Natural killer cell (primary cell): ENCODE data around the gene AJUBA. TPM values are rescaled to one million over a fixed set of nuclear protein-coding genes. Genes with fewer than 3 reads are reported as not detected.
A peak's percentile ranks its signal among the peaks of the same experiment; 100 is the strongest.

Experiments used
- ATAC-seq, 3 donors: fragments of 150-1000 bp in 2 of 3; fragments of 200-7000 bp in 1 of 3; cut with Tn5 transposase; 1 replicate in 1 of 3; 2 replicates in 2 of 3; pipeline ENCODE4 v1.10.0; 2021; ENCODE audit warnings: mild to moderate bottlenecking in 2 of 3, moderate library complexity in 2 of 3
- DNase-seq, 2 donors: peaks; one replicate each; pipeline versions ENCODE4 v3.0.0 to v3.0.0-alpha.2; 2013 to 2021; ENCODE audit warnings: mixed read lengths in 1 of 2
- H3K27ac ChIP-seq: one replicate; pipeline ENCODE4 v1.5.1; 2013; ENCODE audit warnings: mild to moderate bottlenecking, low read length
- H3K27me3 ChIP-seq: one replicate; pipeline ENCODE4 v1.6.1; 2013; ENCODE audit warnings: low read length; ENCODE audit not compliant: control insufficient read depth, insufficient read depth
- H3K36me3 ChIP-seq: one replicate; pipeline ENCODE4 v1.6.1; 2013; ENCODE audit warnings: low read length; ENCODE audit not compliant: control insufficient read depth, insufficient read depth
- H3K4me1 ChIP-seq: one replicate; pipeline ENCODE4 v1.6.1; 2013; ENCODE audit warnings: low read length; ENCODE audit not compliant: control insufficient read depth, insufficient read depth
- H3K4me3 ChIP-seq: one replicate; pipeline ENCODE4 v1.5.1; 2013; ENCODE audit warnings: low read length
- H3K9me3 ChIP-seq: one replicate; pipeline ENCODE4 v1.6.1; 2013; ENCODE audit warnings: low read length; ENCODE audit not compliant: control insufficient read depth, insufficient read depth
- H3K27ac Mint-ChIP-seq, 2 donors: one replicate each; pipeline ENCODE4 v1.8.0; 2022; ENCODE audit warnings: mild to moderate bottlenecking in 2 of 2, mixed read lengths in 2 of 2, moderate library complexity in 1 of 2
- H3K27me3 Mint-ChIP-seq, 2 donors: one replicate each; pipeline ENCODE4 v1.8.0; 2022; ENCODE audit warnings: low read depth in 2 of 2, mixed read lengths in 2 of 2
- H3K36me3 Mint-ChIP-seq: one replicate; pipeline ENCODE4 v1.8.0; 2022; ENCODE audit warnings: mixed read lengths
- H3K4me1 Mint-ChIP-seq, 2 donors: one replicate each; pipeline ENCODE4 v1.8.0; 2022; ENCODE audit warnings: mixed read lengths in 2 of 2
- H3K4me3 Mint-ChIP-seq: one replicate; pipeline ENCODE4 v1.8.0; 2022; ENCODE audit warnings: mild to moderate bottlenecking, moderate library complexity, mixed read lengths
- H3K9me3 Mint-ChIP-seq, 2 donors: one replicate each; pipeline ENCODE4 v1.8.0; 2022; ENCODE audit warnings: mixed read lengths in 2 of 2
- CTCF ChIP-seq: fragments of 200-600 bp; IDR thresholded peaks from one replicate; pipeline ENCODE4 v1.8.0; 2022; ENCODE audit warnings: antibody characterized with exemption
- WGBS: methylation state at CpG from one replicate; pipeline ENCODE4 v1.1.7; 2013; ENCODE audit warnings: missing lambda C conversion rate; ENCODE audit not compliant: insufficient coverage; 5-methylcytosine and 5-hydroxymethylcytosine counted together
- intact Hi-C: fragments of 100-400 bp; cut with micrococcal nuclease; formaldehyde crosslinking; loops from one replicate; pipeline ENCODE4 v1.14.2; 2022
- total RNA-seq, 4 donors: library from RNA; stranded (reverse); fragments of 120-200 nt in 1 of 4; gene quantifications; one replicate each; pipeline versions ENCODE4 v1.2.3 to v1.2.4, GENCODE V29; 2013 to 2022

AJUBA gene
- total RNA-seq, 3 donors from 2014 or later (not counting 1 experiment from before 2014, with no cell fraction given) = 0.45 to 0.61 (median 0.56) TPM

DNA sequence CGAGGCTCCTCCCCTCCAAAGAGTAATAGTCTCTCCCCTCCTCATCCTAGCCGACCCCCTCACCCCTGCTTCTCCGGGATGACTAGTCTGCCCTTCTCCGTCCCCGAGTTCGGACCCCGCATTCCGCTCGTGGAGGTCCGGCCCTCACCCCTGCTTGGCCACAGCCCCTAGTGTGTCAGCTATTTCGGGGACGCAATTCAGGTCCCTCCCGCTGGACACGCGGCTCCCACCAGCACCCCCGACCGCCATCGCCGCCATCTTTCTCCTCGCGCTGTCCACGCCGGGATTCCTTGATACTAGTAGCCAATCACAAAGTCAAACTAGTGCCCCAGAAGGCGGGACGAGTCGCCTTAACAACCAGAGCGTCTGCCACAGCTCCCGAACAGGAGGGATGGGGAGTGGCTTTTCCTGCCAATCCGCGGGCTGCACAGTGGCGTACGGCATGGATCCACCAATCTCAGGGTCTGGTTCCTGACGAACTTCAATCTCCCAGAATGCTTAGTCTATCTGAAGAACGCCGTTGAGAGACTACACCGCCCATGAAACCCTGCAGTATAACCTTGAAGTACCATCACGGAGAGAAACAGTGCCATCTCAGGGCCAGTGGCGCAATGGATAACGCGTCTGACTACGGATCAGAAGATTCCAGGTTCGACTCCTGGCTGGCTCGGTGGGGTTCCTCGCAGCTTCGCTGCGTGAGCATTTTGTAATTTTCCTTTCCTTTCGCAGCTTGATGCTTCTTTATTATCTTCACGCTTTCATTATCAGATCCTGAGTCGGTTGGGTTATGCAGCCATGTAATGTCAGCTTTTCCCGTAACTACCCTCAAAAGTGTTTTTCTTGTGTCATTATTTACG is 53.0 kb downstream of the AJUBA start, which contains the start of gene PRMT5:
TSS of gene PRMT5 (minus strand) at position 273 of the 857 bp plus-strand sequence. CDS start at position 258, 15 bp downstream.
- Histone ChIP-seq H3K36me3 (peaks cover 9% of the 10 kb centered on the region), H3K9me3 (no peaks in the 10 kb centered on the region), H3K27me3 (no peaks in the 10 kb centered on the region), H3K4me3 (peak within 1 kb of the TSS; percentile 89), H3K4me1 (peaks cover 18% of the 10 kb centered on the region), H3K27ac (peak within 1 kb of the TSS; percentile 85)
- DNase-seq = peak; percentile 93 to 99
- no peaks in the 10 kb centered on the region for H3K27me3 Mint-ChIP-seq
- no peaks in the 10 kb centered on the region for H3K4me1 Mint-ChIP-seq
- no peak for TF ChIP-seq CTCF
- no peaks in the 10 kb centered on the region for H3K9me3 Mint-ChIP-seq
- intact Hi-C loops = loop anchor here (1.0 to 10.0 kb wide), 7 partner anchors 10 to 1205 kb away; partner anchors contain the start of genes CDH24, FITM1, HAUS4 and OXA1L
- WGBS = under 1% methylated on average over 49 of the region's 51 CpGs
- no peaks in the 10 kb centered on the region for H3K36me3 Mint-ChIP-seq
- peak; percentile 93 to 98 (median 94) for ATAC-seq
- H3K4me3 Mint-ChIP-seq = no peak within 1 kb of the TSS
- H3K27ac Mint-ChIP-seq = no peak within 1 kb of the TSS

GRCh38 chr14:22928237-22929103 is 53.9 kb downstream of the AJUBA start:
- no peaks in the 10 kb centered on the region for H3K9me3 Mint-ChIP-seq
- no peak overlapping the region for H3K4me3 Mint-ChIP-seq
- no peak overlapping the region for H3K27ac Mint-ChIP-seq
- Histone ChIP-seq H3K36me3 (peaks cover 16% of the 10 kb centered on the region), H3K27ac (peak overlapping the region; percentile 85), H3K4me1 (peaks cover 18% of the 10 kb centered on the region), H3K4me3 (peak overlapping the region; percentile 89), H3K9me3 (no peaks in the 10 kb centered on the region), H3K27me3 (no peaks in the 10 kb centered on the region)
- no peaks in the 10 kb centered on the region for H3K4me1 Mint-ChIP-seq
- intact Hi-C loops = loop anchor here (1.0 to 10.0 kb wide), 7 partner anchors 9 to 1206 kb away; partner anchors contain the start of genes CDH24, FITM1, HAUS4 and OXA1L
- DNase-seq (peak in 1 of 2 donors; percentile 30), ATAC-seq (no peak)
- no peaks in the 10 kb centered on the region for H3K36me3 Mint-ChIP-seq
- H3K27me3 Mint-ChIP-seq = no peaks in the 10 kb centered on the region
- WGBS = 7% methylated on average over 12 of the region's 12 CpGs
- TF ChIP-seq CTCF = no peak

- intact Hi-C loops = loop anchor here (10.0 kb wide), 1 partner anchor 1208 kb away; the partner anchor contains the start of genes FITM1 and PSME1
- ATAC-seq (no peak), DNase-seq (no peak)
- Histone ChIP-seq H3K27me3 (no peaks in the 10 kb centered on the region), H3K4me1 (peaks cover 18% of the 10 kb centered on the region), H3K27ac (no peak overlapping the region), H3K9me3 (no peaks in the 10 kb centered on the region), H3K36me3 (peaks cover 26% of the 10 kb centered on the region), H3K4me3 (no peak overlapping the region)
- no peak for TF ChIP-seq CTCF
- WGBS = 87% methylated on average over 2 of the region's 4 CpGs
- Mint-ChIP-seq H3K27ac (no peak overlapping the region), H3K9me3 (no peaks in the 10 kb centered on the region), H3K27me3 (no peaks in the 10 kb centered on the region), H3K36me3 (no peaks in the 10 kb centered on the region), H3K4me1 (no peaks in the 10 kb centered on the region), H3K4me3 (no peak overlapping the region)
Observed at GRCh38 chr14:22926316-22926715, 56.0 kb downstream of the AJUBA start.
